Measurements from ENCODE around the gene TMEM266.
A peak's percentile ranks its signal among the peaks of the same experiment; 100 is the strongest.

The TMEM266 gene

DNA sequence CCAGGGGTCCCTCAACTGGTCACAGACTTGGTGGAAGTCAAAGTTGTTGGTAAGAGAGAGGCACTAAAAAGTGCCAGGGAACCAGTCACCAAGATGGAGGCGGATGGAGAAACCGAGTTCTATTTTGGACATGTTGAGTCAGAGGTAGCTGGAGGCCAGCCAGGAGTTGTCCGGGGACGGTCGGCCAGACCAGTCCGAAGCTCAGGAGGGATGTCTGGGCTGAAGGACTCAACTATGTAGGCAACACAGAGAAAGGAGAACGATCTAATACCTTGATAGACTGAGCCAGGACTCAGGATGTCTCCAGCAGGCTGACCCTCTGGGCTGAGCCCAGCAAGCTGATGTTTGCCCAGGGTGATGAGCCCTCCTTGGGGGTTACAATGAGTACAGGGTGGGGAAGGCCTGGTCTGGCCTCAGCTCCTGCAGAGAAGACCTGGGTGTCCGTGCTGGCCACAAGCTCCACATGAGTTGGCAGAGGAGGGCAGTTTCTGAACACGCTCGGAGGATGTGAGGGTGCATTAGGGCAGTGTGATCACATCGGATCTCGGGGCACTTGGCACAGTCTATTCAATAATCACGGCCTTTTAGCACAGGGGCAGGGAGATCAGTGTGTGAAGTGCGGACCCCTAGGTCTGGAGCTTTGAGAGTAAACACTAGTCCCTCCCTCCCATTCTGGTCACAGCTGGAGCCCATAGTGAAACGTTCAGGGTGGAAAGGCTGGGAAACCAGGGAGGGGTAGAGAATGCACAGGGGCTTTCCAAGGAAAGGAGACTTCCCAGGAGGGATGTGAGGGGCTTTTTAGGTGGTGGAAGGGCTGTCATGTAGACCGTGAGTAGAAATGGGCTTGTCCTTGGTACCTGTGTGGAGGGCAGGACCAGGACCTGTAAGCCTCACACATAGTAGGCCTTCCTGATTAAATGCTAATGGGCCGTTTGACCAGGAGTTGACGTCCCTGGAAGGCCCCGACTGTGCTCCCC is 139.6 kb downstream of the TMEM266 start:
- DNase-seq (ENCODE audit: low spot score): peak; percentile 71
- peak; percentile 66 for FAIRE-seq

DNA sequence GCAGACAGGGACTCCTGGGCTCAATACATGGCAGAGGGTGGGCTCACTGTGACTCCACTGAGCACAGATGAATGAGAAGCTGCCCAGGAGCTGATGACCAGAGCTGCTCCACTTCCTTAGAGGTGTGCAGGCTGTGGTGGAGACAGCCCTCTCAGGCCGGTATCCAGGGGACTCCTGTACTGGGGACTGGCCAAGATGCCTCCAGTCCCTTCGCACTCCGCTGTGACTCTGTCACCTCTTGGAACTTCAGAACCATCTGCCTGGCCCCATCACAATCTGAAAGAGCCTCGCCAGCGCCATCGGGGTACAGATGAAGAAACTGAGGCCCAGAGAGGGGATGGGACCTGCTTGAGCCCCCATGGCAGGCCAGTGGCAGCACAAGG is 140.3 kb downstream of the TMEM266 start:
- FAIRE-seq (no peak), DNase-seq (ENCODE audit: low spot score) (no peak)

DNA sequence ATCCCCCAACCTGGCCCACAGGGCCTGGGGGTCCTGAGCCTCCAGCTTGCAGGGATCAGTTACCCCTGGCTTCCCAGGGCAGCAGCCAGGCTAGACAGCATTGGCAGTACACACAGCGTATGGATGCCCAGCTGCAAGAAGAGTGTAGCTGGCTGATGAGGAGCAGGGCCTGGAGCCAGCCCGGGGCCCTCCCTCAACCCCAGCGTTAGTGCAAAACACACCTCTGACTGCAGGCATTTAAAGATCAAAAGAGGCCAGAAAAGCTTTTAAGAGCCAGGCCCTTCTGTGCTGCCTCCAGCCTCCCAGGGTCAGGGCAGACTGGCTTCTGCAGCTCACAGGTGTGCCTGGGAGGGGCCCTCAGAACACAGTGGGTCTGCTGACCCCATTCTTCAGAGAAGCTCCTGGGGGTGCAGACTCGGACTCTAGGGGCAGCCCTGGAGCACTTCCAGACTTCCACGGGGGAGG is 140.9 kb downstream of the TMEM266 start:
- FAIRE-seq (no peak), DNase-seq (ENCODE audit: low spot score) (no peak)

DNA sequence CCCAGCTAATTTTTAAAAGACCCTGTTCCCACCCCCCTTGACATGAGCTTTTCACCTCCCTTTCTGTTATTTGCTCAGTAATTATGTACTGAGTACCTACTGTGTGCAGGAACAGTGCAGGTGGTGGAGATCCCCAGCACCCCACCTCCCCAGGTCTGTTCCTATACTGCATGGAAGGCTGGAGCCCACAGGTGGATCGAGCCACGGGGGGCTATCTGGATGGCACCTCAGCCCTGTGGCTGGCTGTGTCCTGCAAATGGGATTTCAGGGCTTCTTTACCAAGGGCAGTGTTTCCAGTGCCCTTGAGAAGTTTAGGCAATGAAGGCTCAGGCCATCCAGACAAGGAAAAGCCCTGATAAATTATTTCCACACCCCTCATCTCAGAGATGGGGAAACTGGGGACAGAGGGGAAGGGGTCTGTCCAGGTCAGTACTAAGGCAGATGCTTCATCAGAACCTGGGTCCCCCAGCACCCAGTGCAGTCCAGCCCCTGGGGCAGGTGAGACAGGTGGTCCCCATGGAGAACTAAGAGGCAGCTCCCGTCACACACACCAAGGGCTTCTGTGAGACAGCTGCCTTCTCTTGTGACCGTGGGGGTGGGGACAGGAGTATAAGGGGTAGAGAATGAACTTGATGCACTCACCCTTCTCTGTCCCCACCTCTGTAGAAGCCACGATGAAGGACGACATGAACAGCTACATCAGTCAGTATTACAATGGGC is 141.9 kb downstream of the TMEM266 start:
- DNase-seq (ENCODE audit: low spot score) (no peak), FAIRE-seq (no peak)

DNA sequence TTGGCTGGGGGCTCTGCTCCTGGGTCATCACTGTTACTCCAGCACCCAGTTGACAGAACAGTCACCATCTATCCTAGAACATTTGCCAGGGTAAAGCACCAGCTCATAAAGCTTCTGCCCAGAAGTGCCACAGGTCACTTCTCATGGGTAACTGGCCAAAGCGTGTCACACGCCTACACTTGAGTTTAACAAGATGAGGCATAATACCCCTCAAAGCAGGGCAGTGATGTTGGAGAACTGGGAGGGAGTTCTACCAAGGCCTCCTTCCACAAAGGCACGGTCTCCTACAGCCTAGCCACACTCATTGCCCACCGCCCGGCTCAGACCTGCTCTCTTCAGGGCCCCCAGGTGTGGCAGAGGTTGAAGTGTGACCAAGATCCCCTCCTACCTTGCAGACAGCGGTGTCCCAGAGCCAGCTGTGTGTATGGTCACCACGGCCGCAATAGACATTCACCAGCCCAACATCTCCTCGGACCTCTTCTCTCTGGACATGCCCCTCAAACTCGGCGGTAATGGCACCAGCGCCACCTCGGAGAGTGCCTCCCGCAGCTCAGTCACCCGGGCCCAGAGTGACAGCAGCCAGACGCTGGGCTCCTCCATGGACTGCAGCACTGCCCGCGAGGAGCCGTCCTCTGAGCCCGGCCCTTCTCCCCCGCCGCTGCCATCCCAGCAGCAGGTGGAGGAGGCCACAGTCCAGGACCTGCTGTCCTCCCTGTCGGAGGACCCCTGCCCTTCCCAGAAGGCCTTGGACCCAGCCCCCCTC is 143.7 kb downstream of the TMEM266 start:
- no peak for DNase-seq (ENCODE audit: low spot score)
- no peak for FAIRE-seq

DNA sequence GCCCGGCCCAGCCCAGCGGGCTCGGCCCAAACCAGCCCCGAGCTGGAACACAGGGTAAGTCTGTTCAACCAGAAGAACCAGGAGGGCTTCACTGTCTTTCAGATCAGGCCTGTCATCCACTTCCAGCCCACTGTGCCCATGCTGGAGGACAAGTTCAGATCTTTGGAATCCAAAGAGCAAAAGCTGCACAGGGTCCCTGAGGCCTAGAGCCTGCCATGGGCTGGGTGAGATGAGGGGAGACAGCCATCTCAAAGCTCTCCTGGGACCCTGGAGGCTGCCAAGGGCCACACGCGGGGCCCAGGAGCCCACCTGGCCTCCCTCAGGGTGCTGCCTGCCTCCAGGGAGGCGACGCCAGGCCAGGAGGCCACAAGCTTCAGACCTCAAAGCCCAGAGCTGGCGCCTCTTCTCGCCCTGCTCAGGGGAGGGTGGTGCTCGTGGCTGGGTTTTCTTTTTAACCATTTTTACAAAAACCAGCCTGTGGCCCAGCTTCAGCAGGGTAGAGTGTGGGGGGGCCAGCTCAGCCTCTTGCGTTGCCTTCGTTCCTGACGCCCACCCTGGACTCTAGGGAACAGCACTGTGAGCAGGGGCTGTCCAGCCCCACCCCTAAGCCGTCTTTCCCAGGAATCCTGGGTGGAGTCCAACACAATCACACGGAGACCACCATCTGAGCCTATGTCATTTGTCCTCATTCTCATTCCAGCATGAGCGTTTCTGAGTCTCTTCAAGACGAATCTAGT is 144.5 kb downstream of the TMEM266 start:
- no peak for FAIRE-seq
- no peak for DNase-seq (ENCODE audit: low spot score)

DNA sequence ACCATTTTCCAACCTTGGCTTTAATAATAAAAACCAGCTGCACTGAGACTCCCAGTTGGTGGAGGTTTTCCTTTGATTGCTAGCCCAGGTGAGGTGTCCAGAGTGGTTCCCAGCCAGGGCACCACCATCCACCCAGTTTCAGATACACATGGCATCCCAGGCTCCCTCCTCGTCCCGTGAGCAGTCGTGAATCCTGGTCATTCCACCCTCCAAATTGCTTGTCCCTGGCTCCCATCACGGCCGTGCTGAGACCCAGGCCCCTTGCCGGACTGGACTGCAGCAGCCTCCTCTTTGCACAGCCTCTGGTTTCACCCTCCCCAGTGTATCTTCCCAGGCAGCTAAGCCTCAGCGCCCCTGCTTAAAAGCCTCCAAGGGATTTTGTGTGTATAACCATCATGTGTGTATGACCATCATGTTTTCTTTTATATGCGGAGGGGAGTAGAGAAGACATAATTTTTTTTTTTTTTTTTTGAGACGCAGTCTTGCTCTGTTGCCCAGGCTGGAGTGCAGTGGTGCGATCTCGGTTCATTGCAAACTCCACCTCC is 145.2 kb downstream of the TMEM266 start:
- FAIRE-seq: no peak

DNA sequence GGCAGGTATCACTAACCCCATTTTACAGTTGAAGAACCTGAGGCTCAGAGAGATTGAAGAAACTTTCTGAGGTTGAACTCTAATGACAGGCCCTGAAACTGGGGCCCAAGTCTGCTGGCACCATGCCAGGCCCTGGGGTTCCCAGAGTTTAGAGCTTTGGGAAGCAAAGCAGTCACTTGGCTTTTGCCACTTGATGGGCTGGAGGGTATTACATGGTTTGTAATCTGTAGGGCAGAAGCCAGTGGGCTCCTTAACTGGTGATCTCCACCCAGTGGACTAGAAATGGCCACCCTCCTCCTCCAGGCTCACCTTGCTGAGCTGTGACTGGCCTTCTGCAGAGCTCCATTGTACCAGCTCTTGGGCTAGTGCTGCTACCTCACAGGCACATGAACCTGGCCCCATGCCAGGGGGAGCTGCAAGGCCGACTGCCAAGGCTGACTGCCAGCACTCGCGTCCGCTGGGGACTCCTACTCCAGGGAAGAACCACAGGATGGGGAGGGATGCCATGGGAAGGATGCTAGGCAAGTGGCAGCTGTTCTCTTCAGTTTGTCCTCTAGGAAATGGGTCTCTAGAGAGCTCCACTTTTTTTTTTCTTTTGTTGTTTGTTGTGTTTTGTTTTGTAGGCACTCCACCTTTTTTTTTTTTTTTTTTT is 146.7 kb downstream of the TMEM266 start:
- FAIRE-seq: no peak
- peak; percentile 51 for DNase-seq (ENCODE audit: low spot score)

More for the DNA sequence above, 145.2 kb downstream of the TMEM266 start:
- DNase-seq (ENCODE audit: low spot score): no peak

DNA sequence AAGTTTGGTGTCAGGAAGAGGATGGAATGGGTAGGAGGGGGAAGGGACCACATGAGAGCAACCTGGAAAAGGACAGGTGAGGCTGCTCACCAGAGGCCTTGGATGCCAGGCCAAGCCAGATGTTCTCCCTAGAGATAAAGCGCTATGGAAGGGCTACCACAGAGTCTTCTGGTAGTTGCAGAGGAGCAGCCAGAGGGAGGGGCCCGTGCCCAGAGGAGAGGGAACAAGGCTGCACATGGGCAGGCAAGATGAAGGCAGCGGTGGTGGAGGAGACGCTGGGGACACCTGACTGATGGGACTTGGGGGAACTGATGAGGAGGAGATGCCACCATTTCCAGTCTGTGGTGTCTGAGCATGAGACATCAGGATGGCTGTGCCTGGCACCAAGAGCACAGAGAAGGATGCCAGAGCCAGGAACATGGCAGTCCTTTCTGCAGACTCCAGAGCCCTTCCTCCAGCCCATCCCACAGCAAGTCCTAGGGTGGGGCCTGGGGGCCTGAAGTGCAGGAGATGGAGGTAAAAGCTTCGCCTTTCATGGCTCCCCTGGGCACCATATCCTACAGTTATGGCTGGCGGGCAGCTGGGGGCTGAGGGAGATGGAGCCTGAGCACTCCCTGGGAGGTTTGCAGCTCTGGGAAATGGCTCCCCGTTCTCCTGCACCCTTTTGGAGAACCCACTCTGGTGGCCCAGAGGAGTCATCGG is 148.4 kb downstream of the TMEM266 start:
- DNase-seq (ENCODE audit: low spot score) (no peak), FAIRE-seq (no peak)

DNA sequence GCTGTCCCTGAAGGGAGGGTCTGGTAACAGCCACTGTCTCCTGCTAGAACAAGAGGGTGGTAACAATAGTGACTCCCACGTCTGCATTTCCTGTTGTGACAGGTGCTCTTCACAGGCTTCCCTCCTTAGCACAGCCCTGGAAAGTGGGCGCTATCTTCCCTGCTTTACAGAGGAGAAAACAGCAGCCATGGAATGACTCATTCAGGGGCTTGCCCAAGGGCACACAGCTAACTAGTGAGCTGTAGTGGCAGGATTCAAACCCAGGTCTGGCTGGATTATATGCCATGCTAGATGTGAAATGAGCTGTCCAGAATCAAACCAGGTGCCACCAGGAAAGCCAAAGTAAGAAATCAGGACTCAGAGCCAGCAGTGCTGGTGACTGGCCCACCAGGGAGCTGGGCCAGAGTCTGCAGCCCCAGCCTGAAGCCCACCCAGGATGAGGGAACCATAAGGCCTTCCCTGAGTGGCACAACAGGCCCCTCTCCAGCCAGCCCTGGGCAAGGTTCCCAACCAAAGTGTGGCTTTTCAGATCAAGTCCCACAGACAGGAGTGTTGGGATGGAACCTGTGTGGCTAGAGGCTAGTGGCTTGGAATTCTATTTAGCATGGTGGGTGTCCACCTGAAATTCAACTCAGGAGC is 149.1 kb downstream of the TMEM266 start:
- FAIRE-seq: no peak
- DNase-seq (ENCODE audit: low spot score): peak; percentile 16

DNA sequence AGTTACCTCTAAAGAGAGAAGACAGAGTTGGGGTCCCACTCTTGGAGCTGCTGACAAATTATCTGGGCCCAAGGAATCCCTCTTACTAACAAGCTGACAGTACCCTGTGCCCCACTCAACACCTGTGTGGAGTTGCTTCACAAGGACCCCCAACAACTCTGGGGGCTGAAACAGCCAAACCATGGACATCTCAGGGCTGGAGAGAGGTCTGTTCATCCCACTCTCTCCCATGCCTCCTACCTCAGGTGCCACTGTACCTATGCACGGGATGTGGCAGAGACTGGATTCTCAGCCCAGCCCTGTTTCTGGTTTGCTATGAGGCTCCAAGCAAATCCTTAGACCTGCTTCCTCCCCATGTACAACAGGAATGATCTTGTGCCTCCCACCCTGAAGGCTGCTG is 149.7 kb downstream of the TMEM266 start:
- FAIRE-seq (no peak), DNase-seq (ENCODE audit: low spot score) (no peak)

DNA sequence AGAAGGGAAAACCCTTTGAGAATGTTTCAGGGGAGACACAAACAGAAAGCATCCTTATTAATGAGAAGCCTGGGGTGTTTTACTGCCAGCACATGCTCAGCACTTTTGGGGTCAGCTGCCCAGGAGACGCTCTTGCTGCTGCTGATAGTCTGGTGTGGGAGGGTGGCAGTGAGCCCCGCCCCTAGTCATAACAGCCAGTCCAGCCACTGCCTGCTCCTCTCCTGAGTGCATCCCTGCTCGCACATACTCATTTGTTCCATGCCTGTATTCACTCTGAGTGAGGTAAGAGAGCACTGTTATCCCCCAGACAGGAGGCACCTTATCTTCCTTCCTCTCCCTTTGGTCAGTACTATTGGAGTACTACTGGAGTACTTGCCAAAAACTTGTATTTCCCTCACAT is 150.2 kb downstream of the TMEM266 start:
- no peak for FAIRE-seq
- DNase-seq (ENCODE audit: low spot score): no peak

DNA sequence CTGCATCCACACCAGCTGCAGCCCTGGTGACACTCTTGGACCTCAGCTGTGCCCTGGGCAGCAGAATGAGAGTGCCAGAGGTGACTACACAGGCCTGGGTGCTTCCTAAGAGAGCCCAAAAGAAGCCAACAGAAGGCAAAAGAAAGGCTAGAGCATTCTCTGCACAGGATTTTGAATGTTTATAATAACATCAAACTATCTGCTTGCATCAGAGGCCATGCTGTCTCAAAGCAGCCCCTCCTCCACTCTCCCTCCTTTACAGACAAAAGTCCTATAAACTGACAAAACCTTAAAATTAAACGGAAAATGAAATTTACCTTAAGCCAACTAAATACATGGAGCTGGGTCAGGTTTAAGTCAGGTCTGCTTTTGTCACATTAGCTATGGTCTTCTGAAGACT is 155.8 kb downstream of the TMEM266 start:
- FAIRE-seq: no peak
- no peak for DNase-seq (ENCODE audit: low spot score)

DNA sequence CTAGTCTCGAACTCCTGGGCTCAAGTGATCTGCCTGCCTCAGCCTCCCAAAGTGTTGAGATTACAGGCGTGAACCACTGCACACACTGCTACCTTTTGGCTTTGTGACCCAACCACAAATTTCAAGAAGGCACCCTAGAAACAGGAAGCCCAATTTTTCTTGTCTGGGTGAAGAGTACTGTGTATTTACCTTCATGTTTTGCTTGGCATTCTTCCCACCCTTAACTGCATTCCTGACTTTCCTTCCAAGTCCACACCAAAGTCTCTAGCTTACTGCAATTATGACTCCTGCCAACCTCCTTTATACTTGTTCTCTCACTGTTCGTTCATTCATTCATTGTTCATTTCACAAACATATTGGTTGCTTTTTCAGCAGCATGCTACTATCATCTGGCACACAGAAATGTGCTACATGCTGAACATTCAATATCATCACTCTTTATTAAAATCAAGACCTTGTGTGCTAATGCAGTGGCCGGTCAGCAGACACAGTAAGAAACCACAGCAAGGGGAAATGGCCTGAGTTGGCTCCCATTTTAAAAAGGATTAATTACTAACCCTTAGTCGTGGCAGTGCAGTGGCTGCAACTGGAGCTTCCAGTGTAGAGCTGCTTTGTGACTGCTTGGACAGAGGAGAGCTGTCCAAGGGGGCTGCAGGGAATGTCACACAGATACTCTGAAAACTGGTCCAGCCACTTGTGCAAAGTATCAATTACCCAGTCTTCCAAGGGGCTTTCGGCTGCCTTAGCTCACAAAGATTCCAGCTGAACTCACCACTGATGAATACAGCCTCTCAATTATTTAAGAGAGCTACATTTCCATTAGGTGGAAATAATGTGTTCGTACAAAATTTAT is 157.5 kb downstream of the TMEM266 start:
- peak; percentile 31 for FAIRE-seq

DNA sequence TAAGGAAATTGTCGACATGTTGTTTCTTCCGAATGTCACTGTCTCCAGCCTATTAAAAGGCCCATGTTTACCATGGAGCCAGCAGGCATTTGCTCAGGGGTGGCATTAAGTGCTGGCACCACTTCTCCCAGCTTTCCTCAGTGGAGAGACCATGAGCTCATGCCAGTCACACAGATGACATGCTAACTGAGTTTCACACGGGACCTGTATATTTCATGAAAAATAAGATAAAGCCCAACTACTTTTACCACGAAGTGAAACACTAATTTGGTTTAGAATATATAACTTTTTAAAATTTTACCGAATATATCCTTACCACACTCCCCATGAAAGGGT is 158.1 kb downstream of the TMEM266 start:
- FAIRE-seq (no peak), DNase-seq (ENCODE audit: low spot score) (no peak)

More for the DNA sequence above, 157.5 kb downstream of the TMEM266 start:
- DNase-seq (ENCODE audit: low spot score): peak; percentile 60

DNA sequence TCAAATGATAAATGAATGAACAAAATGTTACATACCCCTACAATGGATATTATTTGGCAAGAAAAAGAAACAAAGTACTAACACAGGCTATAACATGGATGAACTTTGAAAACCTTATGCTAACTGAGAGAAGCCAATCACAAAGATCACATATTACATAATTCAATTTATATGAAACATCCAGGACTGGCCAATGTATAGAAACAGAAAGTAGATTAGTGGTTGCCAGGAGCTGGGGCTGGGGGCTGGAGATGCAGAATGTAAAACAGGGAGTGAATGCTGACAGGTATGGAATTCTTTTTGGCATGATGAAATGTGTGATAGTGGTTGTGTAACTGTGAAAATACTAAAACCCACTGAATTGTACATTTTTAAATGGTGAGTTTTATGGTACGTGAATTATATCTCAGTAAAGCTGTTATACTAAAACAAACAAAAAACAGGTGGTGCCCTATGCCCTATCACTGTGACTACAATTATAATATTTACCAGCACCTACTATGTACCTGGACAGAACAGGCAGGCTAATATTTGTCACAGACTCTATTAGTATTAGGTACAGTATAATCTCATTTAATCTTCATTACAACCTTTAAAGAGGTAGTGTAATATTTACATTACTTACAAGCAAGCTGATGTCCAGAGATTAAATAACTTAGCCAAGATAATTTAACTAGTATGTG is 161.4 kb downstream of the TMEM266 start:
- no peak for FAIRE-seq
- no peak for DNase-seq (ENCODE audit: low spot score)

DNA sequence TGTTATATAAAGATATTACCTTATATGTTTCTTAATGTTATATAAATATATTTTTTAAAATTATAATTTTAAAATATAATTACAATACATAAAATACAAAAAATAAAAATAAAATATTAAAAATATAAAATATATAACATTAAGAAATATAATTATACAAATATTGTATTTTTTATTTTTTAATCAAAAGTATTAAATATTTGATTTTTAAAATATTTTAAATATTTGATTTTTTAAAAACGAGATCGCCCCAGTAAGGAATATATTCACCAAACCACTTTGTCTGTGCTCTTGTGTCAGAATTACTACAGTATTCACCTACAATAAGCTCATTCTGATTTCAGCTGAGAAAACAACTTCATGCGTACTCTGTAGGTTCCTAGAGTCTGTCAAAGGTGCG is 162.4 kb downstream of the TMEM266 start:
- no peak for DNase-seq (ENCODE audit: low spot score)
- FAIRE-seq: peak; percentile 94

DNA sequence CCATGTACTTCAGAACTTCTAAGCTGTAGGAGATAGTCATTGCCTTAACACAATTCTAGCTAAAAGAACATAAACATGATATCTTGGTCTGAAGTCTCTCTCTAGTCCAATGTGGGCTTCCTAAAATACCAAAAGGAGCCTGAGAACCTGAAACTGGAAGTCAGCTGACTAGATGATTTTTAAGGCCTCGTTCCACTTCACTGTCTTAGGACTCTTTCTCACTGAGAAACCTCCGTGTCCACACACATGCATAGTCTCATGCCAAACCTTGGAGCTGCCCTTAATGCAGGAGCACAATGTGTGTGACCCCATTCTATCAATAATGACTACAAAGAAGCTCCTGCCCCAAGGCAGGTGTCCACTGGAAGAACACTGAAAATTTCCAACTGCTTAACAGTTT is 163.7 kb downstream of the TMEM266 start:
- FAIRE-seq (no peak), DNase-seq (ENCODE audit: low spot score) (no peak)
